IPS-18c (cell line): ENCODE results near the gene SKAP1.
"Not testable (repeated sequence)": the region's sequence is repeated elsewhere in the genome, so short reads cannot be mapped to it uniquely, and the experiment has no call there.

Experiments
- H3K4me3 ChIP-seq: 2 replicates; pipeline ENCODE4 v1.7.0; 2013; ENCODE audit warnings: low read depth, mild to moderate bottlenecking, low read length, moderate library complexity; ENCODE audit not compliant: insufficient read depth
- H3K9me3 ChIP-seq: one replicate; pipeline ENCODE4 v1.6.1; 2013; ENCODE audit warnings: mild to moderate bottlenecking, low read length, moderate library complexity; ENCODE audit not compliant: control insufficient read depth, insufficient read depth

SKAP1 gene

DNA sequence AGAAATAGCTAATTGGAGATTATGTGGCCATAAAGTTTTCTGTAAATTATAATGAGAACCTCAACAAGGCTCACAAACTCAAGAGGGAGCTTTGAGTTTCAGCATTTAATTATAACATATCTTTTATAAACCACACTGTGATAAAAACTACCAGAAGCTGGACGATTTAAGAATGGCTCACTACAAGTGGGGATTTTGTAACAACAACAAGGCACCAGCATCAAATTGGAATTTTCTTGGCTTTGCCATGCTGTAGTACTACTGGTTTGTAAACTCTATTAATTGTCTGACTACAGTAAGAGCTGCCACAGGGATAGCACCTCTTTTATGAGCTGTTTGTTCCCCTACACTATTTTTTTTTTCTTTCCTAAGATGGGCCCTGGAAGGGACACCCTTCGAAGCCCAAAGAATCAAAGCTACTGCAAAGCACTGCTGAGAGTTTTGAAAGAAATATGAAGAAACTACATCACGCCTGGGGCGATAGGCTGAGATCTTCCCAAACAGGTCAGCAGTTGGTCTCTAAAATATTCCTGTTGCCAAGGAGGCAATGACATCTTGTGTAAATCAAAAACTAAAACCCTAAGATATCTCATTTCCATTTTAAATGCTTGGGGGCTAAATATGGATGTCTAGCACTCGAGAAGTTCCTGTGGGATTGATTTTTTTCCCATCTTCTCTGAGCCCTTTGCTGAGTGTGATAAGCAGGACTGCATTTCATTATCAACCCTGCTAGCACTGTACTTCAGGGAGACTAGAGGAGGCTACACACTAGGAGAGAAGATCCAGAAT is 40.9 kb downstream of the SKAP1 start:
- H3K4me3 ChIP-seq: no peak overlapping the region
- H3K9me3 ChIP-seq: no peaks in the 10 kb centered on the region

DNA sequence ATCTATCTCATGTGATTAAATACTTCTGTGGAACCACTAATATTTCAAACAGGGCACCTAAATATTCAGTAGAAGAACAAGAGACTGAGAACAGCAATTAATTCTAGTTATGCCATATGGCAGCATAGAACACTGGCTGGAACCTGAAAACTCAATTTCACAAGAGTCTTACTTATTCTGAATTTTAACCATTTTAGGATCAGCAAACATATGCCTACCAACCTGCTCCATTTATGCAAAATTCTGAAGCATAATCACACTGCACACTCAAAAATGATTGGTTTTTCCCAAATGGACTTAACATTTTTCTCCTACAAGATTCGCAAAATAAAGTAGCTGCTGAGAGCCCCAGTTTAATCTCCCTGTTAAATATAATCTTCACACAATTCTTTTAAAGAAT is 43.2 kb downstream of the SKAP1 start:
- Histone ChIP-seq H3K9me3 (no peaks in the 10 kb centered on the region), H3K4me3 (no peak overlapping the region)

DNA sequence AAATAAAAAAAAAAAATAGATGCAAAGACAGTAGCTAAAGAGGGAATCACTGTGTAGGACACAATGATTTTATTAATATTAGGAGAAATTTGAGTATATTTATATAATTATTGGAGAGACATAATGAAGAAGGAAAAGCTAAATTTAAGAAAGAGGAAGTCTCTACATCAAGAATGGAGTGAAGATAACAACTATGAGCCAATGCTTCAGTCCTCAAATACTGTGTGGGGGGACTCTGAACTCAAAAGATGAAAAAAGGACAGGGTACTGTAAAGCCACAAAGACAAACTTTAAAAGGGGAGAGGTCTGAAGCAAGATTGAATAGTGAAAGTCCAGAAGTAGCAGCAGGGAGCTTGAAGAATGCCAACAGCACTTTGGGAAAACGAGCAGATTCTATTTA is 44.7 kb downstream of the SKAP1 start:
- no peak overlapping the region for H3K4me3 ChIP-seq
- H3K9me3 ChIP-seq: no peaks in the 10 kb centered on the region

DNA sequence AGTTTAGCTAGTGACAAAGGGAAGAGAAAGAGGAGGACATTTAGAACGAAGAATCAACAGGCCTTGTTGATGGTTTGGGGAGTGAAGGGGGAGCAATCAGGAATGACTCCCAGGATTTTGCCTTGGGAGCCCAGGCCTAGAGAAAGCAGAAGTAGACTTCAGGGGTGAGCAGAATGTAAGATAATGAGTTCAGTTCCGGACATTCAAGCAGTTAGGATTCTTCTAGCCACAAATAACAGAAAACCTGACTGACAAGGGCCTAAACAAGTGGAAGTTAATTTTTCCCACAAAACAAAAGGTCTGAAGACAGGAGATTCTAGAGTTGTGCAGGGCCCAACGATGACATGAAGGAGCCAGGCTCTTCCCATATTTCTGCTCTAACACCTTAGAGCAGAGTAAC is 45.9 kb downstream of the SKAP1 start:
- Histone ChIP-seq H3K9me3 (no peaks in the 10 kb centered on the region), H3K4me3 (no peak overlapping the region)

DNA sequence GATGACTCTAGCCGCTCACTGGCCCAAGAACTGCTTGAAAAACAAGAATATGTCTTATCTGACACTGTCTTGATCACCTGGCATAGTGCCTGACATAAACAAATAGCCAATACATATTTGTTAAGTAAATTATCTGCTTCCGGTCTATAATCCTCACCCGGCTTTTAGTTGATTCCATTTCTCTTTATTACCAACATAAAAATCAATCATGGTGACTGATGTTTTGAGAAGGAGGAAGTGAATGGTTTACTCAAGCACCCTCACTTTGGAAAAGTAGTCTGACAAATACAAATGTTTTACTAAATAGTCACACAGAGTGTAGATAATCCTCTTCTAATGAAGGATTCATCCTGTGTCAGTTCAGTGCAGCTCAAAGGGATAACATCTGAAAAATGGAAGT is 47.0 kb downstream of the SKAP1 start:
- H3K9me3 ChIP-seq: no peaks in the 10 kb centered on the region
- no peak overlapping the region for H3K4me3 ChIP-seq

DNA sequence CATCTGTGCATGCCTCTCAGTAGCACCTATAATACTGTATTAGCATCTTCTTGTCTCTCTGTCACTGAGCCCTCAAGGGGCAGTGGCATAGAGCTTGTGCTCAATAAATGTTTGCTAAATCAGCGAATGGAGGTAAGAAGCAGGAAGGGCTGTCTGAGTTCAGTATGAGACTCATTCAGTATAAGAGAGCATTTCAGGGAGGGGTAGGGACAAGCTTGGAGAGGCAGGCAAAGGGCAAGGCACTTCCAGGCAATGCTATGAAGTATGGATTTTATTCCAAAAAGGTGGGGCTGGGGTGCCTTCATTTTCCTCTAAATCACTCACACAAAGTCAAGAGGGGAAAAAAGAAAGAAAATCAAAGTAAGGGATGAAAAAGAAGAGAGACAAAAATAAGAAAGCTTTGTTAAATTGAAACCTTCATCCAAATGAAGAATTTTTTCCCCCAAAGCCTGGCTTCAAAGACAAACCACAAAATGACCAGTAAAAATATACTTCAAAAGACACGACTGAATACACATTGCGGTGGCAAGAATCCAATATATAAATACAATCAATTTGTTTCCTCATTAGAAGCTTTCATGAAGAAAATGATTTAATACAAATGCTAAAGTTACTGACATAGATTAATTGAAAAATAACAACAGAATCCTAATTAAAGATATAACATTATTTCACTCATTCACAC is 51.2 kb downstream of the SKAP1 start:
- no peaks in the 10 kb centered on the region for H3K9me3 ChIP-seq

DNA sequence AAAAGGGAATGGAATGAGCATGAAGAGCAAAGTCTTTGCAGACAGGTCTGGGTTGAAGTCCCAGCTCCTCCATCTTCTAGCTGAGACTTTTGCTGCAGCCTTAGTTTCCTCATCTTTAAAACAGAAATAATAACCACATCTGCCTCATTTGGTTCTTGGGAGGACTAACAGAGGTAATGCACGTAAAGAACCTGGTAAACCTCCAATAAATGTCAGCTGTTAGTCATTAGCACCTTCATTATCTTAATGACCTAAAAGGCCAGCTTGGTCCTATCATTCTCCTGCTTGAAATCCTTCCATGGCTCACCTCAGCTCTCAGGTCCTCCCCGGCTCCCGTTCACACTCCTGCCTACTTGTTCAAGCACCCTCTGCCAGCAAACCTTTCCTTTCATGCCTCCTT is 51.8 kb downstream of the SKAP1 start:
- Histone ChIP-seq H3K9me3 (no peaks in the 10 kb centered on the region), H3K4me3 (no peak overlapping the region)

More for the DNA sequence above, 51.2 kb downstream of the SKAP1 start:
- no peak overlapping the region for H3K4me3 ChIP-seq

DNA sequence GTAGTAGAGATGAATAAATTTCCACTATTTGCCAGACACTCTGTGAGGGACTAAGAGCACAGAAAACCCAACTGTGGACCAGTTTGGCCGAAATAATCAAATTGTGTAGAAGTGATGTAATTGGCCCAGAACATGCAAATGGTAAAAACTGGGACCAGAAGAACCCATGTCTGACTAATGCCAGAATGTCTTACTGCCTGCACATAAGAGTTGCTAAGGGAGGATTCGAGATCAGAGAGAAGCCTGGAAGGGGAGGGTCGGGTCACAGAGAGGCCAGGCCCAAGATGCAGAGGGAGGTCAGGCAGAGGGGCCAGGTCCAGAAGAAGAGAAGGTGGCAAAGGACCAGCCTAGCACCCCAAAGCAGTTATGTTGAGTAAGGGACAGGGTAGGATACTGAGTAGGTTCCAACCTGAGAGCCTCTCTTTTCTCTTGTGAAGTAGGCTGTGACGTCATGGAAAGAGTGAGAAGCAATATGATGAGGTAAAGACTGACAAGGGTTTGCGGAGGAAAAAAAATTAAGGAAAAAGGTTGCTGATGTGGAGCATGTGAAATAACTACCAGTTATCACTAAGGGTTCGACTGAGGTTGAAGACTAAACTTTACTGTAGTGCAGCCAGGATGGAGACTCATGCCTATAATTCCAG is 53.2 kb downstream of the SKAP1 start:
- Histone ChIP-seq H3K4me3 (no peak overlapping the region), H3K9me3 (no peaks in the 10 kb centered on the region)

DNA sequence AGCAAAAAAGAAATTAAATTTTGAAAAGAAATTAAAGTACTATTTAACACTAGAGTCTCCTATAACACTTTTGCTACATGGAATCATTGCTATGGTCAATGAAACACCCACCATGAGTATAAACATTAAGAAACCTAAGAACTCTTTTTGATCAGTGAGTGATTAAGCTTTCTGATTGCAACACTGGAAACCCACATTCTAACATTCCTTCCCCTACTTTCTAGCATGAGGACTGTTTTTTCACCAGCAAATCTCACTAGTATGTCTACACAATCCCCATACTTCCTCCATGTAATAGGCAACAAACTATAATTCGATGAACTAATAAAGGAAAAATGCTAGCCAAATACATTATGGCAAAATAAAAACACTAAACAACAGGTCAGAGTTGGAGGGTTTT is 54.7 kb downstream of the SKAP1 start:
- no peaks in the 10 kb centered on the region for H3K9me3 ChIP-seq
- H3K4me3 ChIP-seq: no peak overlapping the region

DNA sequence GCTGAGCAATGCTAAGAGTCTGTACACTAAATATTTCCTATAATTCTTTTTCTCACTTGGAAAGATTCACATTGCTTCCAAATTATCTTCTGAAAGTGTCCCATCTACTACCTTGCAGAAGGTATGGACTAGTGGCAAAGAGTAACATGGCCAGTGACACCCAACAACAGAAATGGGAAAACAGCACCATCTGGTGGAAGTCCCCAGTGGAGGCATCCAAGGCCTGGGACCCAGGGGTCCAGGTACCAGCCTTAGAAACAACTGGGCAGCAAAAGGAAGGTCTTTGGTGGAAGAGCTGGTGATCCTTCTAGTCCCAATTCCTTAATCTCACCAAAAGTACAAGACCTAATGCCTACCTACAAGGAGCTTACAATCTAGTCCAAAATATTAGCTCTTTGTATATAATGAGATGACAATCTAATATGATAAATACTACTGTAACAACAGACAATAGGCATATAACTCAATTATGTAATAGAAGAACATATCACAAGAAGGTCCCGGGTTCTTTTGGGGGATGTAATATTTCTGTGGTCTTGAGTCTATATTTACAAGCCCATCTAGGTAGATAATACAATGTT is 55.3 kb downstream of the SKAP1 start:
- H3K9me3 ChIP-seq: no peaks in the 10 kb centered on the region
- H3K4me3 ChIP-seq: no peak overlapping the region

DNA sequence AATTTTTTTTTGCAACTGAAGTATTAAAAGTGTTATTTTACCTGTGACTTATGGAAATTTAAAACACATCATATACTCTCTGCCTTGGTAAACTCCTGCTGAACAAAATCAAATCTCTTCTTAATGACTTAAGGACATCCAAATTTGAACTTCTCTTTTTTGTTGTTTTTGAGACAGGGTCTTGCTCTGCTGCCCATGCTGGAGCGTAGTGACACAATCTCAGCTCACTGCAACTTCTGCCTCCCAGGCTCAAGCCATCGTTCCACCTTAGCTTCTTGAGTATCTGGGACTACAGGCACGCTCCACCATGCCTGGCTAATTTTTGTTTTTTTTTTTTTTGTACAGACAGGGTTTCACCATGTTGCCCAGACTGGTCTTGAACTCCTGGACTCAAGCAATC is 56.1 kb downstream of the SKAP1 start:
- H3K4me3 ChIP-seq: no peak overlapping the region
- H3K9me3 ChIP-seq: no peaks in the 10 kb centered on the region

DNA sequence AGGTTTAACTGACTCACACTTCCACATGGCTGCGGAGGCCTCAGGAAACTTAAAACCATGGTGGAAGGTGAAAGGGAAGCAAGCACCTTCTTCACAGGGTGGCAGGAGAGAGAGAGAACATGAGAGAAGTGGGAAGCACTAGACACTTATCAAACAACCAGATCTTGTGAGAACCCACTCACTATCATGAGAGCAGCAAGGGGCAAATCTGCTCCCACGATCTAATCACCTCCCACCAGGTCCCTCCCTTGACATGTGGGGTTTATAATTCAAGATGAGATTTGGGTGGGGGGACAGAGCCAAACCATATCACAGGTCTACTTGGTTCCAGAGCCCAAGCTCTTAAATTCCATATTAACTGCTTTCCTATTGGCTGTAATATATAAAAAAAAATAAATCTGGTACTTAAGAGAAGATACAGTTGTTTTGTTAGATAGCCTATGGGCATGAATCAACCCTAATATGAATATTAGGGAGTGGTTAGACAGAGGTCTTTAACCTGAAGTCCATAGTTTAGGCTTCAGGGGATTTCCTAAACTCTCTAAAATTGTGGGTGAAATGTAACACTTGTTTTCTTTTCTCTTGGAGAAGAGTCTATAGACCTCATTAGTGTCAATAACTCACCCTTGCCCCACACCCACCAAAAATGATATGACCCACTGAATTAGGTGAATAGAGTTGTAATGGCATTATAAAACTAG is 56.7 kb downstream of the SKAP1 start:
- H3K4me3 ChIP-seq: no peak overlapping the region

DNA sequence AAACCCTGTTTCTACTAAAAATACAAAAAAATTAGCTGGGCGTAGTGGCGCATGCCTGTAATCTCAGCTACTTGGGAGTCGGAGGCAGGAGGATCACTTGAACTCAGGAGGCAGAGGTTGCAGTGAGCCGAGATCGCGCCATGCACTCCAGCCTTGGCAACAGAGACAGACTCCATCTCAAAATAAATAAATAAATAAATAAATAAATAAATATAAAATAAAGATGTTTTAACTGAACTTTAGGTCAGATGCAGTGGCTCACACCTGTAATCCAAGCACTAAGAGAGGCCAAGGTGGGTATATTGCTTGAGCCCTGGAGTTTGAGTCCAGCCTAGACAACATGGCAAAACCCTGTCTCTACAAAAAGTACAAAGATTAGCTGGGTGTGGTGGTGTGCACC is 61.0 kb downstream of the SKAP1 start:
- H3K9me3 ChIP-seq, H3K4me3 ChIP-seq: not testable (repeated sequence)

More for the DNA sequence above, 56.7 kb downstream of the SKAP1 start:
- H3K9me3 ChIP-seq: no peaks in the 10 kb centered on the region

DNA sequence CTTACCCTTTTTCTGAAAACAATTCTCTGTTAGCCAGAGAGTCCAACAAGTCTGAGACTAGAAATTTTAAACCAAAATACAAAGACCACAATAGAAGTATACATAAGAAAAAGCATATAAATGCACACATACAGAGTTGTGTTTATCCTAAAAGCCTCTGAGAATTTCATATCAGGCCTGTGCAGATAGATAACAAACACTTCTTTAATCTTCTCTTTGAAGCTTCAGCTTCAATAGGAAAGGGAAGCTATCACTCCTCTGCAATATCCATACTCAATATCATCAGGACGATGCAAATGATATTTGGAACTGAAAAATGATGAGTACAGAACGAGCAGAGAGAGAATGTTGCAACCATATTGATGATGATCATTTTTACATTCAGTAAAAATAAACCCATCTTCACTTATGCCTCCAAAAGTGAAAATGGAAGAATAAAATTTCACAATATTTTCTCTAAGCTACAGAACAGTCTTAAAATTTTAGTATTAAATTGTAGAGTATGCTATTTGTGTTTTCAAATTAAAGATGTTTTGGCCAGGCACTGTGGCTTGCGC is 61.6 kb downstream of the SKAP1 start:
- Histone ChIP-seq H3K4me3 (no peak overlapping the region), H3K9me3 (no peaks in the 10 kb centered on the region)

DNA sequence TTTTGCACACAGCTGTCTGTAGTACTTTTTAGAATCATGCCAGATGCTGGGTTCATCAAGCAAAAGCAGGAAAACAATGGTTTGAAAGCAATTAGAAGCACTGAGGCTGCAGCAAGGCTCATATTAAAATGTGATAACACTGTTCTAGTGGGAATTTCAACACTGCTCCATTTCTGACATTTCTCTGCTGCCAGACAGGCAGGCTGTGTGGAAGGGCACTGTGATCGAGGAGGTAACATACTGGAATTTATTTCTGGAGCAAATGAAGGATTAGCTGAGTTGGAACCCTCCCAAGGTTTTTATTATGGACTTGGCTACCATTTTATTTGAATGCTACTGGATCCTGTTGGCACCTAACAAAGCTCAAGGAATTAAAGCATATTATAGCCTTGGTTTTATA is 66.9 kb downstream of the SKAP1 start:
- no peak overlapping the region for H3K4me3 ChIP-seq

DNA sequence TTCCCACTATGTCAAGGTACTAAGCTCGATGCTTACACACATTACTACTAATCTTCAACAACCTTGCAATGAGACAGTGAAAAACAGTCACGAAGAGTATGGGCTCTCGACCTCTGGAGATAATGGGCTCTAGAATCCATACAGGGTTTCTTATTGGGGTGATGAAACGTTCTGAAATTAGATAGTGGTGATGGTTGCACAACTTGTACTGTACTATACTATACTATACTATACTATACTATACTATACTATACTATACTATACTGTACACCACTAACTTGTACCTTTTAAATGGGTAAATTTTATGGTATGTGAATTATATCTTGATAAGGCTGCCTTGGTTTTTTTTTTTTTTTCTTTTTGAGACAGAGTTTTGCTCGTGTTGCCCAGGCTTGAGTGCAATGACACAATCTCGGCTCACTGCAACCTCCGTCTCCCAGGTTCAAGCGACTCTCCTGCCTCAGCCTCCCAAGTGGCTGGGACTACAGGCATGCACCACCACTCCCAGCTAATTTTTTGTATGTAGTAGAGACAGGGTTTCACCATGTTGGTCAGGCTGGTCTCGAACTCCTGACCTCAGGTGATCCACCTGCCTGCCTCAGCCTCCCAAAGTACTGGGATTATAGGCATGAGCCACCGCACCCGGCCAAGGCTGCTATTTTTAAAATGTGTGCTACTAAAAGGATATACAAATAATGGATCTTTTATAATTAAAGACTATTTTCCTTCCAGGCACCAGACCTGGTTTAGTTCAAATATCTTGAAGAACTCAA is 69.0 kb downstream of the SKAP1 start:
- H3K9me3 ChIP-seq: not testable (repeated sequence)

More for the DNA sequence above, 66.9 kb downstream of the SKAP1 start:
- no peaks in the 10 kb centered on the region for H3K9me3 ChIP-seq

More for the DNA sequence above, 69.0 kb downstream of the SKAP1 start:
- H3K4me3 ChIP-seq: not testable (repeated sequence)
